SW 1271 (cell line): ENCODE data around the gene CHST8.

Experiments used
- DNase-seq, 2 experiments: peaks; one replicate each; lab custom pipeline; 2025; lab: John Stamatoyannopoulos, UW

The CHST8 gene

GRCh38 chr19:33769208-33769607 lies 147.5 kb downstream of the CHST8 start:
- no peak for DNase-seq

GRCh38 chr19:33770107-33770506 lies 148.4 kb downstream of the CHST8 start:
- DNase-seq, result no peak

GRCh38 chr19:33771384-33772101 lies 149.8 kb downstream of the CHST8 start:
- peak in 1 of 2 experiments; percentile 4 for DNase-seq

GRCh38 chr19:33772102-33772857 lies 150.5 kb downstream of the CHST8 start:
- no peak for DNase-seq

- DNase-seq, result no peak
These were observed 151.1 kb downstream of the CHST8 start for GRCh38 chr19:33772858-33773180.

- DNase-seq, result no peak
These were observed 152.2 kb downstream of the CHST8 start for GRCh38 chr19:33773704-33774624.

- no peak for DNase-seq
These were observed 153.0 kb downstream of the CHST8 start for GRCh38 chr19:33774751-33775150.

- DNase-seq, result no peak
These were observed 154.2 kb downstream of the CHST8 start for GRCh38 chr19:33775731-33776487.

- no peak for DNase-seq
These were observed 155.6 kb downstream of the CHST8 start for GRCh38 chr19:33777351-33777750.

- DNase-seq, result no peak
These were observed 156.0 kb downstream of the CHST8 start for GRCh38 chr19:33777753-33778088.

- peak in 1 of 2 experiments; percentile 57 for DNase-seq
These were observed 156.5 kb downstream of the CHST8 start for GRCh38 chr19:33778089-33778791.

GRCh38 chr19:33779849-33780248 lies 158.1 kb downstream of the CHST8 start:
- no peak for DNase-seq

- no peak for DNase-seq
These were observed 158.5 kb downstream of the CHST8 start for GRCh38 chr19:33780251-33780650.

GRCh38 chr19:33780746-33781145 lies 159.0 kb downstream of the CHST8 start:
- DNase-seq, result no peak

GRCh38 chr19:33781415-33781935 lies 159.7 kb downstream of the CHST8 start:
- DNase-seq, result no peak

- no peak for DNase-seq
These were observed 160.2 kb downstream of the CHST8 start for GRCh38 chr19:33781996-33782395.

GRCh38 chr19:33784432-33784831 lies 162.7 kb downstream of the CHST8 start:
- no peak for DNase-seq

GRCh38 chr19:33785795-33786194 lies 164.0 kb downstream of the CHST8 start:
- no peak for DNase-seq

- DNase-seq, result no peak
These were observed 166.9 kb downstream of the CHST8 start for GRCh38 chr19:33788676-33789075.

GRCh38 chr19:33789344-33789743 lies 167.6 kb downstream of the CHST8 start:
- DNase-seq, result no peak
